ENCODE measurements around the gene CD40.

CD40 gene

GRCh38 chr20:46122516-46123481 lies 4.7 kb downstream of the CD40 start:
- DNase-seq (ENCODE audit: low read depth) = no peak

GRCh38 chr20:46123482-46124245 lies 5.5 kb downstream of the CD40 start:
- DNase-seq (ENCODE audit: low read depth) = no peak

DNA sequence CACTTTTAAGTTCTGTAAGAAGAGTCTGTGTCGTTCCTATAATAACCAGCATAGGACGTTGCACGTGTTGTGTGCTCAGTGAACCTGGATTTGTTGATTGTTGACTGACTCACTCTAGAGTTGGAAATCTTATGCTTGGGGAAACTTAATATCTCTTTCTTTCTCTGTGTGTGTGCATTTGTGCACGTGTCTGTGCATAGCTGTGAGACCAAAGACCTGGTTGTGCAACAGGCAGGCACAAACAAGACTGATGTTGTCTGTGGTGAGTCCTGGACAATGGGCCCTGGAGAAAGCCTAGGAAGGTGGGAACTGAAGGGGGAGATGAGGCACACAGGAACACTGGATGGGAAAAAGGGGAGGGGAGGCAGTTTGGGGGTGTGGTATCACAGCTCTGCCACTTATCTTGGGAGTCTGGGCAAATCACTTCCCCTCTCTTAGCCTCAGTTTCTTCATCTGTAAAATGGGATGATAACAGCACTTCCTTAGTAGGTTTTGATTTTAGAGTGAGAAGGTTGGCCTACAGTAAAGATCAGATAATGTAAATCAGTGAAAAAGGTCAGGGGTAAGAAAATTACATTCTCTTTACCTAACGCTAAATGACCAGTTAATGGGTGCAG lies 8.4 kb downstream of the CD40 start:
- no peak for DNase-seq (ENCODE audit: low read depth)

DNA sequence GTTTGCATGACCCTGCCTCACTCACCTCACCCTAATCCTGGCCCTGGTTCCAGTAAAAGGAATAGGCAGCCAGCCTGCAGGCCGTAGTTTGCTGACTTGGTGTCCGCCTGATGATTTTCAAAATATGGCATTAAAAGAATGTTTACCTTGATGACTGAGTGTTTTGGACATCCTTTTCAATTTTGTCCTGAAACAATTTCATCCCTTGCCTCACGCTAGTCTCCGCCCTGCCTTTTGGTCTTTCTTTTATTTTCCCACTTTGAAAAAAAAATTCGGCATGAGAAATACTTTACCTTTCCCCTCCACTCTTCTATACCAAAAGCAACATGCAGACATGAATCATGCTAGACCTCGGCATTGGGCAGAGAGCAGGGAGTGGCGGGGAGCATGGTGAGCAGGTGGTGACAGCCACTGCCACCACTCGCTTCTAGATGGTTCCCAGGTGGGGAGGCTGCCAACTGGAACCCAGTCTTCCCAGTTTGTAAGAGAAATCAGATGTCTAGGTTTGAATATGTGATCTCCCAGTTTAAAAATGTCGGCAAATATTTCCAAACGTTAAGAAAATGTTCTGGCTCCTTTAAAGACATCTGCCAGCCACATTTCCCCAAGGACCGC lies 9.4 kb downstream of the CD40 start:
- DNase-seq (ENCODE audit: low read depth) = no peak

DNA sequence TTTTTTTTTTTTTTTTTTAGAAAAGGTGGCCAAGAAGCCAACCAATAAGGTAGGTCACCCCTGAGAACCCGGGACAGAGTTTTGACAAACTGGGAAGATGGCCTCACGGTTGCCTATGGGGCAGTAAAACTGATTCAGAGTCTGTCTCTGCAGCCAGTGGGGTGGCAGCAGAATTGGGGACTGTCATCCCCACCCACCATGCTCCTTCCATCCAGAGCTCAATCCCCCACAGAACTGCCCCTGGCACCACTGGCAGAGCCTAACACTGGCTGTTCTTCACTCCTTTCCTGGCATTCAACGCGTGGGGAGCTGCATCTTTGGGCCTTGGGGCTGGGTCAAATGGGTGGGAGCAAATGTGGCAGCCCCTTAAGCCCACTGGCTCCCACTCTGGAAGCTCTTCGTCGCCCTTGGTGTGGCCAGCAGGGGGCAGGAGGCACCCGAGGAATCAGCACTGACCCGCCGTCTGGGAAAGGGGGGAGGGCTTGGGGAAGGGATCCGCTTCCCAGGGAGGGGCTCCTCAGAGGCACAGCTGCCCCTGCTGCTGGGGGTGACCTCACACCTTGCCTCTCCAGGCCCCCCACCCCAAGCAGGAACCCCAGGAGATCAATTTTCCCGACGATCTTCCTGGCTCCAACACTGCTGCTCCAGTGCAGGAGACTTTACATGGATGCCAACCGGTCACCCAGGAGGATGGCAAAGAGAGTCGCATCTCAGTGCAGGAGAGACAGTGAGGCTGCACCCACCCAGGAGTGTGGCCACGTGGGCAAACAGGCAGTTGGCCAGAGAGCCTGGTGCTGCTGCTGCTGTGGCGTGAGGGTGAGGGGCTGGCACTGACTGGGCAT lies 10.4 kb downstream of the CD40 start:
- DNase-seq (ENCODE audit: low read depth) = no peak

DNA sequence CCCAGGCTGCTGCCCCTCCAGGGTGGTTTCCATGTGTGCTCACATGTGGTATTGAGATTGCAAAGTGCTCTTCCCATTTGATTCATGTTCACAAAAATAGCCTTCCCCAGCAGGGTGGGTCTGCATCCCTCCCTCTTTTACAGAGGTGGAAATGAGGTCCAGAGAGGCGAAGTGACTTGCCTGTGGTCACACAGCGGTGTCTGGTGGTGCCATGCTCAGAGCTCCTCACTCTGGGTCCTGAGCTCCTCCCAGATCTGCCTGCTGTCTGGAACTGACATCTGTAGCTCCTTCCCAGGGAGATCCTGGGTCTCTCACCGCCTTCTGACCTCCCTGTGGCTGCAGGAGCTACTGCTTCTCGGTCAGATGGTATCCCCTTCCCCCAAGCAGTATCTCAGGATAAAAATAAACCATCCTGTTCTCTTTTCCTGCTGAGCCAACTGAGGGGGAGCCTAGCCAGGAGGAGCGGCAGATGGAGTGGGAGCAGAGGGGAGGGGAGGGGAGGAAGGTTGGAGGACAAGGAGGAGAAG lies 11.9 kb downstream of the CD40 start:
- no peak for DNase-seq (ENCODE audit: low read depth)

- no peak for DNase-seq (ENCODE audit: low read depth)
Observed at GRCh38 chr20:46130534-46130933, 12.4 kb downstream of the CD40 start.

GRCh38 chr20:46131396-46131795 lies 13.3 kb downstream of the CD40 start:
- DNase-seq (ENCODE audit: low read depth) = no peak

GRCh38 chr20:46132705-46133120 lies 14.6 kb downstream of the CD40 start:
- no peak for DNase-seq (ENCODE audit: low read depth)

GRCh38 chr20:46133886-46134654 lies 16.0 kb downstream of the CD40 start:
- DNase-seq (ENCODE audit: low read depth) = no peak

DNA sequence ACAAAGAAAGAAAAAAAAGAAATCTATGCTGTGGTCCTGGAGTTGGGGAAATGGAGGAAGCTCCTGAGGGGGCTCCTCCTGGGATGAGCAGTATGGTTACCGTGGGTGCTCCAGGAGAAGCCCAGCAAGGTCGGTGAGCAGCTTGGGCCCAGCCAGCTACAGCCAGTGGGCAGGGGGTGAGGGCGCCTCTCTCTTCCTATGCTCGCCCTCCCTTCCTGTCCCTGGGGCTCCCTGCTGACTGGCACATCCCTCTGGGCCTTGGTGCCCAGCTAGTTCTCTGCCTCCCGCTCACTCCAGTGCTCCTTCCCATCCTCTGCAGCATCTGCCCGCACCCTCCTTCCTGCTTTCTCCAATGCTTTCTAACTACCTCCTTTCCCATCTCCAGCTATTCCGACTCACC lies 16.6 kb downstream of the CD40 start:
- no peak for DNase-seq (ENCODE audit: low read depth)

- no peak for DNase-seq (ENCODE audit: low read depth)
Observed at GRCh38 chr20:46135856-46136633, 17.9 kb downstream of the CD40 start.

GRCh38 chr20:46137816-46138215 lies 19.7 kb downstream of the CD40 start:
- no peak for DNase-seq (ENCODE audit: low read depth)

- DNase-seq (ENCODE audit: low read depth) = no peak
Observed at GRCh38 chr20:46139266-46139889, 21.3 kb downstream of the CD40 start.

GRCh38 chr20:46139908-46140482 lies 21.9 kb downstream of the CD40 start:
- DNase-seq (ENCODE audit: low read depth) = no peak

DNA sequence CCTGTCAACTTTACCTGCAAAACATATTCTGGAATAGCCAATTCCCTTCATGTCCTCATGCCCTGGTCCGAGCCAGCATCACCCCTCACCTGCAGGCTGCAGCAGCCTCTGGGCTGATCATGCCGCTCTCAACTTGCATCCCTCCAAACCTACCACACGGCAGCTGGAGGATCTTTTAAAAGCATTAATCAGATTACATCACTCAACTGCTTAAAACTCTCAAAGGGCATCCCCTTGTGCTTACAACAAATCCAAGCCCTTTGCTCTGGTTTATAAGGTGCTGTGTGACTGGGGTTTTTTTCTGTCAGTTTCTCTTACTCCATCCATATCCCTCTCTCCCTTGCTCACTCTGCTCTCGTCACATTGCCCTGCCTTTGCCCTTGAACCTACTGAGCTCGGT lies 24.0 kb downstream of the CD40 start:
- no peak for DNase-seq (ENCODE audit: low read depth)

DNA sequence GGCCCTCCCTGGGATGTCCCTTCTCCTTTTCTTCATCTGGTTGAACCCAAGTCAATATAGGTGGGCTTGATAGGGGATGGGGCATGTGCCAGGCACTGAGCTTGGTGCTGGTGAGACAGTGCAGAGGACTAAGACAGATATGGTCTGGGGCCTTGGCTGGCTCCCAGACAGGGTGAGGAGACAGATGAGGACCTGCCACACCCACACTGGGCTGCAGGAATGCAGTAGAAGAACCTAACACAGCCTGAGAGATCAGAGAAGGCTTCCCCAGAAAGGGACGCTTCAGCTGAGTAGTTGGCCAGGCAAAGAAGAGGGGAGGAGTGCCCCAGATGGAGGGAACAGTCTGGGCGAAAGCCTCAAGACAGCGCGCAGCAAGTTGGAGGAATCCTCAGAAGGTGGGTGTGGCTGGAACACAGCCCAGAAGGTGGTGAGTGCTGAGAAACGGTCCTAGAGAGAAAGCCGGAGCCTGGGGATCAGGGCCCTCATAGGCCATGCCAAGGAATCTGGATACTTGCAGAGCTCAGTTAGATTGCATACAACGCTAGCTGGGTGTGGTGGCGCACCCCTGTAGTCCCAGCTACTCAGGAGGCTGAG lies 26.4 kb downstream of the CD40 start:
- no peak for DNase-seq (ENCODE audit: low read depth)

DNA sequence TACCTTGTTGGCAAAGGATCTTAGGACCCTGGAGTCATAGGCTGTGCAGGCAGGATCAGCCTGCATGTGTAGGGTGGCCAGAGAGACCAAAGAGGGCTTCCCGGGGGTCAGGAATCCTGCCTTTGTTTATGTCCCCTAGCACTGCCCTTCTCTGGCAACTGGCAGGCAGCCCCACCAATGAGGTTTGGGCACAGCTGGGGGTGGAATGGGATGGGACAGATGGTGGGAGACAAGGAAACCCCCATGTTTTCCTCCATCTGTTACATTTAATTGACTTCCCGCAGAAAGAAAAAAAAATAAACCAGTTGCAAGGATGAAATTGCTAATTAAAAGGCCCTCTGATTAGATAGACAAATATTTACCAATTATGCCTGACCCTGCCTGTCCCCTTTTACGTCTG lies 27.6 kb downstream of the CD40 start:
- no peak for DNase-seq (ENCODE audit: low read depth)
